Midbrain (tissue), 1 donor: ENCODE data around the gene TBC1D2B.

Source experiments
- DNase-seq: peaks from one replicate; lab custom pipeline; 2025; lab: John Stamatoyannopoulos, UW

The TBC1D2B gene

GRCh38 chr15:78034495-78035191 is 42.9 kb downstream of the TBC1D2B start:
- DNase-seq = peak; percentile 17

DNA sequence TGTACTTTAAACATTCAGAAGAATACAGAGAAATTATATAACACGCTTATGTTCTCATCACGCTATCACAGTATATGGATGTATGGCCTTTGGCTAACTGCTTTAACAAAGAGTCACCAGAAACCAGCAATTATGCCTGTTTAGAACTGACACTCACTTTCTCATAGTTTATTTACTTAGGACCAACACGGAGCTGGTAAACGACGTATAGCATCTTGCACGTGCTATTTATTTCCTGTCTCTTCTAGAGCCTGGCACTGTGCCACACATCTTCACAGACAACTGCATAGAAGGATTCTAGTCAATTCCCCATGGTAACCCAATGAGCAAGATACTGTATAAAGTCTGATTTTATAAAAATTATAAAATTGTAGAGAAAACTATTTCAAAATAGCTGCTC is 43.6 kb downstream of the TBC1D2B start:
- DNase-seq = no peak

DNA sequence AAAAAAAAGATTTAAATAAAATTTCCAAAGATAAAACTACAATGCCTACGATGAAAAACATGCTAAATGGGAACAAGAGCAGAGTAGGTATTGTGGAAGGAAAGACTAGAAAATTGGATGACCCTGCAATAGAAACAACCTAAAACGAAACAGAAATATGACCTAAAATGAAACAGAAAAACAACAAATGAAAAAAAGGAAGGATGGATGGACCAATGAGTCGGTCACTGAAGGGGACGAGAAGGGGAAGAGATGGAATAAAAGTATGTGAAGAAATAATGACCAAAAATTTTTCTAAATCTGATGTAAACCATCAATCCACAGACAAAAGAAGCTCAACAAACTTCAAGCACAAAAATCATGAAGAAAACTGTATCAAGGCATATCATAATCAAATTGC is 44.8 kb downstream of the TBC1D2B start:
- DNase-seq = no peak

DNA sequence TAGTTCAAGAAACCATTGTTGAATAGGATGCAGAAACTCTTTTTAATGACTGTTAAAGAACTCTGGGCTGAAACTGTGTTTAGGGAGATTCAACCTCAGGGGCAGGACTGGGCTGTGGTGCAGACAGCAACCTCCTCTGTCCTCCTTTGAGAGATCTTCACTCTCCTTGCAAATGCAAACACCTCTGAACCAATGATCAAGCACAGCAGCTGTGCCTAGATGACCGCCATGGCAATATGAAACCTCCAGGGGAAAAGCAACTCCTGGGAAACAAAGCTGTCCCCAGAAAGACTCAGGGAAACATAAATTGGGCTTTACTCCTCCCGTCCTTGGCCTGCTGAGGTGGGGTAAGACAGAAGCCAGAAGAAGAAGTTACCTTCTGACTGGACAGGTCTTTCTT is 52.6 kb downstream of the TBC1D2B start:
- DNase-seq = no peak

- no peak for DNase-seq
Observed at GRCh38 chr15:78024519-78024870, 53.0 kb downstream of the TBC1D2B start.

DNA sequence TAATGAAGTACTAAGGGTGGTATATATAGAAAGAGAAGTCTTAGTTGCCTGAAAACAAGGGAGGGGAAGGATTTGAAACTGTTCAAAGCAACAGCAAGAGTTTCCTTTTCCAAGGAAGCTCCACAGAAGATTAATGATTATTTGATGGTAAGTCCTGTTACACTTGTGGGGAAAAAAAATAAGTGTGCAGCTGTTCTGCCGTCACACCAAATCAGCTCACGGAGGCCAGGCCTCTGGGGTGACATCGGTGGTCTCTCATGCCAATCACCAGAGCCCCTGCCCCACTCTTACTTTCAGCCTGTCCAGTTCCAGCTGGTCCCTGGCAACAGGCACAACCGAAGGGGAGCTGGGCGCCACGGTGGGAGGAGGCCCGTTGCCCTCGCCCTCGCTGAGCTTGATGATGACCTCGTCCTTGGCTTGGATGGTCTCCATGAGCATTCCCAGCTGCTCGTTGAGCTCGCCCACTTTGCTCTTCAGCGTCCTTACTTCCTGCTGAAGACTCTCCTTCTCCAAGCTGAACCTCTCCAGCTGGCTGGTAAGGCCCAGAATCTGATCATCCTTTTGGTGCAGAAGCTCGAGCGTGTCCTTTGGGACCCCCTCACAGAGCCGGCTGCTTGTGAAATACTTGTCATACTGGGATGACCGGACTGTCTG is 53.5 kb downstream of the TBC1D2B start:
- no peak for DNase-seq

- no peak for DNase-seq
Observed at GRCh38 chr15:78023081-78023665, 54.3 kb downstream of the TBC1D2B start.

DNA sequence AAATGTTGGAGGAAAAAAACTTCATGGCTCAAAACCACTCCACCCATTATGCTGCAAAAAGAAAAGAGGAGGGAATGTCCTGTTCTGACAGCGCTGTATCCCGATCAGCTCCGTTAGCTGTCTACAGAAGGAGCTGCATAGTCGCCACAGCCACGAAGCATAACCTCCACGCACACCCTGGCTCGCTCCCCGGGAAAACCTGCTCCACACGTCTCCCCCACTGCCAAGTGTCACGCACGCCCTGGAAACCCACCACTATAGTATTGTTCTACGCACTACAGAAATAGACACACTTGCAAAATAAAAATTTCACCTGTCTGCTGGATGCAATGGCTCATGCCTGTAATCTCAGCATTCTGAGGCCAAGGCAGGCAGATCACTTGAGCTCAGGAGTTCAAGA is 55.8 kb downstream of the TBC1D2B start:
- no peak for DNase-seq

DNA sequence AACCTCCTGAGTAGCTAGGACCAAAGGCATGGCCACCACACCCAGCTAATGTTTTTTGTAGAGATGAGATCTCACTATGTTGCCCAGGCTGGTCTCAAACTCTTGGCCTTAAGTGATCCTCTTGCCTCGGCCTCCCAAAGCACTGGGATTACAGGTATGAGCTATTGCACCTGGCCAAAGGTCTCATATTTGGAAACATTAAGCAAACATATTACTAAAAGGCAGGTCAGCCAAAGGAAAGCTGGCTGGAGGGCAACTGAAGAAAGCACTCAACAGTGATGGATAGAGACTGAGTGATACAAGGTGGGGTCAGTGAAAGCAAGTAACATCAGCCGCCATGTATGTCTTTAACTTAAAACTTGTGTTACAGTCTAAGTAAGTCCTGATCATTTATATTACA is 57.5 kb downstream of the TBC1D2B start:
- no peak for DNase-seq

DNA sequence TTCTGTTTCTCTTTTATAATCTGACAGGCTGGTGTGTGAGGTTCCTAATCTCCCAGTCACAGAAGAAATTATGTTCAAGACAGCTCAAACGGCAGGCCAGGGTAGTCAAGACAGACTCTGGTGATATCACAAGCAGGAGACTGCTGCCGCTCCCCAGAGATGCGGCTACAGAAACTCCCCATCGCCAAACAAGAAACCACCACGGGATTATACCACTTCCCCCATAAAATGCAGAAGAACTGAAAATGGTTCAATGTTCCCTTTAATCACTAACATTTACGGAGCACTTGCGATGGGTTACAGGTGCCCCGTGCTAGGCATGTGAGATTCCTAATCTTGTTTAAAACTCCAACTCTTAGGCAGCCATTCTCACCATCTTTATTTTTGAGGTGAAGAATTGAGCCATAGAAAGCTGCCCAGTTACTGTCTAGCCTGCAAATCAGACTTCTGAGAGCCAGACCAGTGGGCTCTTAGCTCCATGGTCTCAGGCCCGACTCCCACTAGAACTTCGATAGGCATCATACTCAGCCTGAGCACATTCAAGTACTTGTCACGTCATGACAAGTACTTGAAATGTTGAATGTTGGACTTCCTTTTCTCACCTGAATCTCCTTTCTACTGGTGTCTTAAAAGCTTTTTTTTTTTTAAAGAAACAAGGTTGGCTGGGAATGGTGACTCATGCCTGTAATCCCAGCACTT is 58.4 kb downstream of the TBC1D2B start:
- peak; percentile 23 for DNase-seq

DNA sequence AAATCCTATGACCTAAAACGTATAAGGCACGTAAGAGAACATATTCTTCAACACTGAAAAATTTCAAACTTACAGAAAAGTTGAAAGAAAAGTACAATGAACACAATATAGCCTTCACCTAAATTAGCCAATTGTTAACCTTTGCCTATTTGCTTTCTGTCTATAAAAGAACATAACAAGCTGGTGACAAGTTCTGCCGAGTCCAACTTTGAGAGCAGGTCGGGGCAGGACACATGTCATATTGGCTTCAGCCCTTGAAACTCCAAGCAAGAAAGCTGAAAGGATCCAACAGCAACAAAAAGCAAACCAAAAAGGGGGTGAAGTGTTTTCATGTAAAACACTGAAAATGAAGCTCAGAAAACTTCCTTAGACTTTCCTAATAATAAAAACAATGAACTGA is 59.1 kb downstream of the TBC1D2B start:
- no peak for DNase-seq

- DNase-seq = no peak
Observed at GRCh38 chr15:78016860-78017259, 60.7 kb downstream of the TBC1D2B start.

GRCh38 chr15:78012643-78013077 is 64.9 kb downstream of the TBC1D2B start:
- DNase-seq = no peak

- no peak for DNase-seq
Observed at GRCh38 chr15:78010067-78010466, 67.4 kb downstream of the TBC1D2B start.

GRCh38 chr15:78007964-78008886 is 69.3 kb downstream of the TBC1D2B start:
- no peak for DNase-seq

DNA sequence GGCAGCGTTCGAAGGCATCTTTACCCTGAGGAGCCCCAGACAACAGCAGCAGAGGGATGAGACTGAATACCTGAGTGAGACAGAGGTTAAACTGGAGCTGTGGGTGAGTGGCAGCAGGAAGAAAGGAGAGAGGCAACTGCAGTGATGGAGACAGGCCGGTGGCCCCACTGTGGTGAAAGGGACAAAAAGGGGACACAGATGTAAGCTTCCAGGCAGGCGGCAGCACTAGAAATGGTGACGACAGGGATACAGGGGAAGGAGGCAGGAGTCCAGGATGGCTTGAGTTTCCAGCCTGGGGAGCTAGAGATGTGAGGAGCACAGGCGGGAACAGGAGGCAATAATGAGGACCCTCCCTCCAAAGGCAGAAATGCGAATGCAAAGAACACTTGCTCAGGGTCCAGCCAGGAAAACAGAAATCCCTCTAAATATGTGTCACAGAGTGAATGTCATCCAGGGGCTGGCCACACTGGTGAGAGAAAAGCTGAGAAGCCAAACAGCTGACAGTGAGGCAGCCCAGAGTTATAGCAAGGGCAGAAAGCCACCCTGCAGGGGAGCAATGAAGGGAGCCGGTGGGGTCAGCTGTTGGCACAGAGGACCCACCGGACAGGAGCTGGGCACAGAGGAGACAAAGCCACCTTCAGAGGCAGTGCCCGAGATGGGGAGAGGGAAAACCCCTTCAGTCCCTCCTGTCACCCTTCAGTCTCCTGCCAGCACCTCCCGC is 70.1 kb downstream of the TBC1D2B start:
- no peak for DNase-seq

DNA sequence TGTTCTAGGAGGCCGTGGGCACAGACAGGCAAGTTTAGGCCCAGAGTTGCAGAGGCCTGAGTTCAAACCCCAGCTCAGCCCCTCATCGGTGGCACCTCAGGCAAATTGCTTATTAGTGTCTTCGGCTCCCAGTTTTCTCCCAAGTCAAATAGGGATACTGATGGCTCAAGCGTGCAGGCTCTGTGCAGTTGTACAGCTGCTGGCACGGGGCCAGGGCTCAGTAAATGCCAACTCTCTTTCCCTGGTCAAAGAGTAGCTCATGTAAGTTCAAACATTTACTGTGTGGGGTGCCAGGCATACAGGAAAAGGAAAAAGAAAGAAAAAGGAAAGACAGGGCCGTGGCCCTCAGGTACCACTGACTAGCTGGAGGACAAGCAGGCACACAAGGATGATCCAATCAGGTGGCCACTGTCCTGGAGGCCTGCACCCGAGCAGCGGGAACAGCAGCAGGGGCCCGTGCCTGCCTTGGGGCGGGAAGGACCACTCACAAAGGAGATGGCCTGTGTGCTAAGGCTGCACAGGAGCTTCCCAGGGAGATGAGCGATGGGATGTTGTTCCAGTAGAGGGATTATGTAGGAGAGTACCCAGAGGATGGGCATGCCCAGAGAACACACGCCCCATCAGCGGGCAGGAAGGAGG is 70.8 kb downstream of the TBC1D2B start:
- DNase-seq = no peak

- peak; percentile 82 for DNase-seq
Observed at GRCh38 chr15:78004919-78005634, 72.4 kb downstream of the TBC1D2B start.

- DNase-seq = no peak
Observed at GRCh38 chr15:78004222-78004727, 73.2 kb downstream of the TBC1D2B start.

DNA sequence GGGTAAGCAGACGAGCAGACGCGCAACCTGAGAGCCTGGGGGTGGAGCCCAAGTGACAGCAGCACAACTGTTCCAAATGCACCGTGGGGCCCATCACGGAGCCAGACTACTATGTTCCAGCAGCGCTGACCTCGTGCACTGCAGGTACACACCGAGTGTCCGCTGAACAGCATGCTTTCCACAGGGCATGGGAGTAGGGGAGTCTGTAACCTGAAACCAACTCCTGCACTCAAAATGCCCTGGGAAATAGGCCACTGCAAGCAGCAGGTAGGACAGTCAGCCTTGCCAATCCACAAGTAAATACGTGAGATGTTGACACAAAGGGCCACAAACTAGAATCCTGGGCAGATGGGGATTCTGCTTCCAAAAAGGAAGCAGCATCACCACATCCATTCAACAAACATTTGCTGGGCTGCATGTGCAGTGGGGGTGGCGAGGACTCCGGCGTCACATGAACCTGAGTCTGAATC is 73.9 kb downstream of the TBC1D2B start:
- DNase-seq = no peak
